ENCODE results near the gene CTTN.

CTTN gene

DNA sequence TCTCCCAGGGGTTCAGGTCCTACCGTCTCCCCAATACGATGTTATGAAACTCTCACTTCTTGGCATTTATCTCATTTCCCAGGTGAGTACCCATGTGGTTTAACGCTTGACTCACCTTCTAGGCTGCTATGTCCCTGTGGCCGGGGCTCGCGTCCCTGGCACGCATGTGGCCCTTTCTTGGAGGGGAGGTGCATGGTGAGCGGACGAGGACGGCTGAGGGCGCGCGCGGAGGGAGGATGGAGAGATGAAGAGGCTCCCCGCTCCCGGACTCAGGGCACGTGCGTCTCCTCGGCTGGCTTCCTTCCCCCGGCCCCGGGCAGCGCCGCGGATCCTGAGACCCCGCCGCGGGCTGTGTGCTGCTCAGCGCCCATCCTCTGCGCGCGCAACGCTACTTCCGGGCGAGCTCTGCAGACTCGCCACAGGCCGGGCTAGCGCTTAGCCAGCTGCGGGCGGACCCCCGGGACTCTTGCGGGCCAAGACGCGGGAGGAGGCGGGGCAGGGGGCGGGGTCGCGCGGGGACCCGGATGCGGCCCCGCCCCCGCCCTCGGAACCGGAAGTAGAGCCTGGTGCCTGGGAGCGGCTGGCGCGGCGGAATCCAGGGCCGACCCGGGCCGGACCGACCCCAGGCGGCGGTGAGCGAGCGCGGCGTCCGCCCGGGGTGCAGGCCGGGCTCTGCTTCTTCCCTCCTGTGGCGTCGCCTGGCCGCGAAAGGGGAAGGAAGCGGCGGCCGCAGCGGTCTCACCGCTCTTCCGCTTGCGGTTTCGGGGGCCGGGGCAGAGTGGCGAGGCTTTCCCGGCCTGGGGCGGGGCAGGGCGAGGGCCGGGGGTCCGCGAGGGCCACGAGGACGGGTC is at the start of gene CTTN:
Gene CTTN (plus strand): TSS at position 547 of the 851 bp plus-strand sequence. CDS start 8,769 bp downstream, outside the sequence.
- DNase-seq (ENCODE audit: low spot score) = peak; percentile 75

DNA sequence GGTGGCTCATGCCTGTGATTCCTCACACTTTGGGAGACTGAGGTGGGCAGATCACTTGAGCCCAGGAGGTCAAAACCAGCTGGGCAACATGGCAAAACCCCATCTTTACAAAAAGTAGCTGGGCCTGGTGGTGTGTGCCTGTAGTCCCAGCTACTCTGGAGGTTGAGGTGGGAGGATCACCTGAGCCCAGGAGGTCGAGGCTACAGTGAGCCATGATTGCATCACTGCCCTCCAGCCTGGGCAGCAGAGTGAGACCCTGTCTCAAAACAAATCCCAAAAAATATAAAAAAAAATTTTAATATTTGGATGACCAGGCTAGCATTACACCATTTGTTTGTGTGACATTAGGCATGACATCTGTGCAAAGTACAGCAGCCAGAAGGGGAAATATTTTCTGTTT is 49.7 kb upstream of the CTTN start:
- DNase-seq (ENCODE audit: low spot score) = no peak

DNA sequence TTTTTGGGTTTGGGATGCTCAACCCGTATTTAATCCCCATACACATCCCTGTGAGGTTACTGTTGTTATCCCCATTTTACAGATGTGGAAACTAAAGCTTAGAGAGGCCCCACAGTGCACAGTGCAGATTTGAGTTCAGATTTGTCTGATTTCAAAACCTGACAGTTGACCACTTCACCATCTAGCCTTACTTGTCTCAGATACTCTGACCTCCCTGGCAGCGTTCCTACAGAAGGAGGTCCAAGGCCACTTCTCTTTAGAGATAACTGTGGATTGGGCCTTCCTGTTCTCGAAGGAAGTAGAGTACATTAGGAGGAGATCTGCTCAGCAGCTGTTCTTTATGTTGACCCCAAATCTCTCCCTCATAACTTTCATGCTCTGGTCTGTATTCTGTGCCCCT is 46.7 kb upstream of the CTTN start:
- DNase-seq (ENCODE audit: low spot score) = no peak

DNA sequence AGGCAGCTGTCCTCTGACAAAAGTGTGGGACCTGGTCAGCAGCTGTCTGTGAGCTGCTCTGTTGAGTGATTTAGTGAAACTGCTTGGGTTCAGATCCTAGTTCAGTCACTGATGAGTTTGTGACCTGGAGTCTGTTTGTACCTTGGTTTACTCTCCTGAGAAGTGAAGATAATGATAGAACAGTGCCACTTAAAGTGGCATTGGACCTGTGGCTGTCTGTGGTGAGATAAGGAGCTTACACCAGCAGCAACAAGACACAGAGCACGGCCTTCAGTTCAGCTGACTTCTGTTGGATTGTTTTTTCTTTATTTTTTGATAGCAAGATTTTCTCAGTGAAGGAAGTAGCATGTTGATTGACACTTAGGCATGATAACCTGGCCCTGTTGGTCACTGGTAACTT is 46.2 kb upstream of the CTTN start:
- DNase-seq (ENCODE audit: low spot score) = no peak

DNA sequence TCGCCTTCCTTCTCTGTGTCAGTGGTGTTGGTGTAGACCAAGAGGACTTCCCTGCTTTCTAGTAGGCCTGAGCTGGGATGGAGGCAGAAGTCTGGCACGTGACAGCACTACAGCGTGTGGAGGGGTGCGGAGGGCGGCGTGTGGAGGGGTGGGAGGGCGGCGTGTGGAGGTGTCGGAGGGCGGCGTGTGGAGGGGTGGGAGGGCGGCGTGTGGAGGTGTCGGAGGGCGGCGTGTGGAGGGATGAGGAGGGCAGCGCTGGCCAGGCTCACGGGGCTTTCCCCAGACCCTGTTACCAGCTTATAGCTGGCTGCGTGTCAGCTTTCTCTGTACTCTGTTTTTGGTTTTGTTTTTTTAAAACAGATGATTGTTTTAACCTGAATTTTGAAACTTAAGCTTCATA is 45.7 kb upstream of the CTTN start:
- DNase-seq (ENCODE audit: low spot score) = no peak

DNA sequence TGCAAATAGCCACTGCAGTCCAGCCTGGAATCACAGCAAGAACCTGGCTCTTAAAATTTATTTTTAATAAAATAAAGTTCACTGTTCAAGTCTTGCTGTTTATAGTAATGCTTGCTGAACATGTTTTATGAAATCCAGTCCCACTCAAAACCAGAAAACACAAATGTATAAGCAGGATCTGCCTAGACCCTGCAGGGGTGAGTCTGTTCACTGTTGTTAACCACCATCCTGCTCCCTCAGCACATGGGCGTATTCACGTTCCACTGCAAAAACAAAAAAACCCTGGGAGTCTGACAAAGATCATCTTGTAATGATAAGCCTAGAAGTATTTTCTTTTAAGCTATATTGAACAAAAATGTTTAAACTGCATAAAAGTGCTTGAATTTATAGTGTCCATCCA is 45.0 kb upstream of the CTTN start:
- no peak for DNase-seq (ENCODE audit: low spot score)

DNA sequence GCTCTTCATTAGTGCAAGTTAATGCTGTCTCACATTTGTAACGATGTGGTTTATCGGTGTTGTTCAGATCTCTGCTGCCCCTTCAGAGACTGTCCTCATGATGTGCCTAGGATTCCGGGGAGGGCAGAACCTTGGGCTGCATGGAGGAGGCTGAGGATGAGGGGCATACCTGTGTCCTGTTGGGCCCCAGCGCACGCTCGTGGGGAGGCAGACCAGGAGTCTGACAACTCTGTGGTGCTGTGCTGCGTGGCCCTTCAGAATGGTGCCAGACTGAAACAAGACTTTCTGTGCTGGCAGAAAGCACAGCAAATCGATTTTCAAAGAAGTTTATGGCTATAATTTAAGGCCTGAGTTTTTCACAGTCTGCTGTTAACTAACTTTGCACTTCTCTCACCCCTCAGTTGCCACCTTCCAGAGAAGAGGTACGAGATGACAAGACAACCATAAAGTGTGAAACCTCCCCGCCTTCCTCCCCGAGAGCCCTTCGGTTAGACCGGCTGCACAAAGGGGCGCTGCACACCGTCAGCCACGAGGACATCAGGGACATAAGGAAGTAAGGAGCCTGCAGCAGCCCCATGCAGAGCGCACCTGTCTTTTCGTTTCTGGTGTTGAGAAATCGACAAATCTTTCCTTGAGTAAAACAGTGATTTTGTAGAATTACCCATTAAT is 44.3 kb upstream of the CTTN start:
- DNase-seq (ENCODE audit: low spot score) = no peak

DNA sequence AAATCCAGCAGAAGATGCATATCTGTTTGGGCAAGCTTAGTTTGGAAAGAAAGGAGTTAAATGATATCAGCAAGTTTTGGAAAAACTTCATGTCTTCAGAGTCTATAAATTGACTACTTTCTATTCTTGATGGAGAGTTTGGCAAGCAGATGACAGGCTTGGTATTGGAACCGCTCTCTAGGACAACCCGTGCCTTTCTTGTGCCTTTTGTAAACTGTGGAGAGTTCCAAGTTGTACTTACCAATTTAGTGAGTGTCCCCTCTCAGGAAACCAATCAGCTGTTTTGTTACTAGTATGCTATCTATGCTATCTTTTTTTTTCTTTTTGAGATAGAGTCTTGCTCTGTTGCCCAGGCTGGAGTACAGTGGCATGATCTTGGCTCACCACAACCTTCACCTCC is 43.7 kb upstream of the CTTN start:
- DNase-seq (ENCODE audit: low spot score) = no peak

DNA sequence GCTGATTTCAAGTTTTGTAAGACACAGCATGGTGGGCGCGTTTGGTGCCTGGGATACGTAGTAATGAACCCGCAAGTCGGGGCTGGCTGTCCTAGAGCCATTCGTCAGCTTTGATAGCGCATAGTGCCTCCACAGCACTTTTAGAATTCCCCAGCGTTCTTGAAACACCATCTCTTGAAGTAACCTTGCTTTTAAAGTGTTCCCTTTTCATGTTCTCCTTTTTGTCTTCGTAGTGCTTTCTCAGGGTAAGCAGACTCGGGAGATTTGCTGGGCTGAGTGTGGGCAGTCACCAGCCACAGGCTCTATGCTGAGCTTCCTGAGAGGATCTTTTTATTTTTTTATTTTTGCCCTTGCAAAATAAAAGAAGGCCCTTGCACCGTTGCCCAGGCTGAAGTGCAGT is 39.6 kb upstream of the CTTN start:
- DNase-seq (ENCODE audit: low spot score) = no peak

DNA sequence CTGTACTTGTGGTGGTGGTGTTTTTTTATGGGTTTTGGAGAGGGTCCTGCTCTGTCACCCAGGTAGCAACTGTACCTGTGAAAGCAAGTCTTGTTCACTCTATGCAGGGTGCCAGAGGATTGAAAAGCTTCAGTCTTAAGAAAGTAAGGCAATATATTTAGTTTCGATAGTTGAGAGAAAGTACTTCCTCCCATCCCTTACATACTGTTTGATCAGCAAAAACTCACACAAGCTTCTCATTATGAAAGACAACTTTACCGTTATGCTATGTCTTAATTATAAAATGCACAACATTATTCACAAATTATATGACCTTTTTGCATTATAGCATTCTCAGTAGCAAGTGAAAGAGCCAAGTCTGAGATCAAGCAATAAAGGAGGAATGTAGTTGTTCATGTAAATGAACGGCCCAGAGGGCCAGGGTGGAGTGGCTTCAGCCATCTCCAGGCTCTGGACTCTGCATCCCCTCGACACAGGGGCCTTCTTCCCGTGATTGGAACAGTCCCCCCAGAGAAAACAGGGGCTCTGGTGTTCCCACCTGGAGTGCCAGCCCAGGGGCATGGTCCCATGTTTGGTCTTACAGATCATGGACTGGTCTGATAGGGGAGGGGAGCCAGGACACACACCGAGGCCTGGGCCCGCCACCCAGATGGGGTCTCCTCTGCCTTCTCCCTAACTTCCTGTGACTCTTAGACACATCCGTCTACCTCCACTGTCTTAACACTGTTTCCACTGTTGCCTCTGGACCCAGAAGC is 38.7 kb upstream of the CTTN start:
- no peak for DNase-seq (ENCODE audit: low spot score)

DNA sequence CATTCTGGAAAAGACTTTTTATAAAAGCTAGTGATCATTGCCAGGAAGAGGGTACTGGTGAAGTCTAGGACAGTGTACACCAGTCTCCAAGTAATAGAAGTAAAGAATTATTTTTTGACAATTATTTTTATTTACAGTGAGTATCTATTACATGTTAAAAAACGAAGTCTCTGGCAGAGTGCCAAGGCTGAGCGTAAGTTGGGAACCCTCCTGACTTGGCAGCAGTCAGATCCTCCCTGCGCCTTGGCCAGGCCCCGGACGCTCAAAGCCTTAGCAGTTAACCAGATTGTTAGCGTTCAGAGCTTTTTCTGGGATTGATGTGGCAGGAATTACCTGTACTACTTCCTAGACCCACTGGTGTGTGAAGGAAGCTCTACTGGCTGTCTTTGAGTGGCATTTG is 38.1 kb upstream of the CTTN start:
- no peak for DNase-seq (ENCODE audit: low spot score)

DNA sequence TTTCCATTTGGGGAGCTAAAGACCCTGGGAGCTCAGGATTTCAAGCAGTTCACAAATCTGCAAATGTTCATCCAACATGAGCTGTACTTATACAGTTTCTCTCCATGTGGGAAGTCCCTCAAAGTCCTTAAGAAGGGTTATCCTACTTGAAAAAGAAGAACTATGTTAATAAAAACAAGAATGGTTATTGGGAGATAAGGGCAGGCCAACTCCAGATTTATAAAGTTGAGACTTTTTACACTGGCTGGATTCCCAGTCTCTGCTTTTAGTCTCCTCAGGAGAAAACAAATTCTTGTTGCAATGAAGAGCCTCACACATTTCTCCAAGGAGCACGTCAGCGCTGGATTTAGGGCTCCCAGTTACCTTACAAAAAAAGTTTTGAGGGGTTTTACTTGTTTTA is 34.2 kb upstream of the CTTN start:
- no peak for DNase-seq (ENCODE audit: low spot score)

DNA sequence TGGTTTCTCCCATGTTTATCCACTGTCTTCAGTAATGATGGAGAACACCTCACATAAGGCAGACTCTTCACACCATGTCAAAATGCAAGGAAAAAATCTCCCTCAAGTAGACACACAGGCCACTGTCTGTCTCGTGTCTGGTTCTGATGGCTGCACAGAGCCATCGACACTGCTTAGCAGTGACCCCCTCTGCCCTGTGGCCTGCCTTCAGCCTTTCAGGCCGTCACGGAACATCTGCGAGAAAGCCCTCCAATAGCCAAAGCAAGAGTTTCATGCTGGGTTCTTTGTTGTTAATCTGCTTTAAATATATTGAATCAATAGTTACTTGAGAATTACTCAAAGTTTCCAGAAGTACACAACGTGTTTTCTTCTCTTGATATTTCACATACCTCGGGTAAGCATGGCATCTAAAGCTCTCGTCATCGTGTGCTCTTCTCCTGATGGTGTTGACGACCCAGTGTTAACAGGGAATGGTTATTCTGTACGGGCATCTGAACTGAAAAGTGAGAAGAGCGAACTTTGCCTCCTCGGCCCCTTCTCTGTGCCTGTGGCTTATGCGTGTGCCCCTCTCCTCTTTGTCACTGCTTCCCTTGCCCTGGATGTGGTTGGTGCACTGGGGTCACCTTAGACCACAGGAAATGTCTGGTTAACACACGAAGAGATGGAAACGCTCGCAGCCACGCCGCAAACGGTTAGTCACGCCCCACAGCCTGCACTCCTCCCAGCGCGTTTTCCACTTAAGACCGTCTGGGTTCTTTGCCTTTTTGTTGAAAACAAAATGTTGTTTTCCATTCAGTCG is 33.4 kb upstream of the CTTN start:
- DNase-seq (ENCODE audit: low spot score) = no peak

DNA sequence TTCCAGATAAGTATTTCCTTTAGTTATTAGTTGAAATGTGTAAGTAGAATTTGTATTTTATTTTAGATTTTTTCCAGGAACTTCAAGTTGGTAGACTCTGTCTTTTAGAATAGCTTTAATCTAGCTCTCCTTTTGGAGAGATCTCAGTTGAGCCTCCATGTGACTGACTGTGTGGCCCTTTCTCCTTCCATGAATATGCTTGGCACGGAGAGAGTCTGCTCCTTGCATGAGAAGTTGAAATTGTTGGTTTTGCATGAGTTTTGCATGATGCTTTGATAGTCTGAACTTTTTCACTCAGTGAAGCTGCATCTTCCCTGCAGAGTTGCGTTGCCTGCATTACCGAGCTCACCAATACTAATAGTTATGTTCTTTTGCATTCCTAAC is 32.8 kb upstream of the CTTN start:
- no peak for DNase-seq (ENCODE audit: low spot score)

DNA sequence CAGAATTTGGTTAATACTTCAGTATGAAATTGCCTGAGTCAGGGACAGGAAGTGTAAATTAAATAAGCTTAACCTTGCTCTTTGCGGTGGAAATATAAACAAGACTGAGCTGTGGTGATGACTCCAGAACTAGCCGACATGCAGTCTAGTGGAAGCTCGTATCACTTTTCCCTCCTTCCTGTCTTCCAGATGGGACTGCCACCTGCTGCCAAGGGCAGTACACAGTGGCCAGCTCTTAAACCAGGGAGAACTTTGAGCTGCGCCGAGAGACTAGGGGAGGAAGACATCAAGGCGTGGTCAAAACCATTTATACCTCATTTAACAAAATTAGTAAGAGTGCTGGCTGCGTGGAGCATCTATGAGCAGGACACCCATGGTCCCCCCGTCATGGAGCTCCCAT is 31.3 kb upstream of the CTTN start:
- DNase-seq (ENCODE audit: low spot score) = no peak

DNA sequence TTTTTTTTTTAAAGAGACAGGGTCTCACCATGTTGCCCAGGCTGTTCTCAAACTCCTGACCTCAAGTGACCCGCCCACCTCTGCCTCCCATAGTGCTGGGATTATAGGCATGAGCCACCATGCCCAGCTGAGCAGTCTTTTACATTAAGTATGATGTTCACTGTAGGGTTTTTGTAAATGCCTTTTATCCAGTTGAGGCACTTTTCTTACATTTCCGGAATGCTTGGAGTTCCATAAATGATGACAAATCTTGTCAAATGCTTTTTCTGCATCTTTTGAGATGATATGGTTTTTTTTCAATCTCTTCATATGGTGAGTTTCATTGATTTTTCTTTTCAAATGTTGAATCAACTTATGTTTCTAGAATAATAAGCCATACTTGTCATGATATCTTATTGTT is 29.4 kb upstream of the CTTN start:
- DNase-seq (ENCODE audit: low spot score) = no peak

DNA sequence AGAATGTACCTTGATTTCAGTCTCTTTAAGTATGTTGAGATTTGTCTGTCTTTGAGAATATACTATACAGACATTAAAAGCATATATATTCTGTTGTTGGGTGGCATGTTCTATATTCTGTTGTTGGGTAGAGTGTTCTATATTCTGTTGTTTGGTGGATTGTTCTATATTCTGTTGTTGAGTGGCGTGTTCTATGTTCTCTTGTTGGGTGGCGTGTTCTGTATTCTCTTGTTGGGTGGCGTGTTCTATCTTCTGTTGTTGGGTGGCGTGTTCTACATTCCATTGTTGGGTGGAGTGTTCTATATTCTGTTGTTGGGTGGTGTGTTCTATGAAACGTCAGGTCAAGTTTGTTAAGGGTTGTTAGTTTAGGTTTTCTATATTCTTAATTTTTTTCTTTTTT is 27.1 kb upstream of the CTTN start:
- no peak for DNase-seq (ENCODE audit: low spot score)

DNA sequence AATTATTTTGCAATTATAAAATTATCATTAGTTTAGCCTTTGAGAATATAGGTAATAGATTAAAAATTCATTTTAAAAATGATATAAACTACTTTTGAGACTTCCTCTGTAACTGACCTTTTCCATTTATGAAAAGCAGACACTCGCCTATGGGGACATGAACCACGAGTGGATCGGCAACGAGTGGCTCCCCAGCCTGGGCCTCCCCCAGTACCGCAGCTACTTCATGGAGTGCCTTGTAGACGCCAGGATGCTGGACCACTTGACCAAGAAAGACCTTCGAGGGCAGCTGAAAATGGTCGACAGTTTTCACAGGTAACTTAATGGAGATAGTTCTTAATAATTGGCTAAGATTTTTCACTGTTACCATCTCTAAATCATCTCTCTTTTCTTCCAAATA is 26.3 kb upstream of the CTTN start:
- DNase-seq (ENCODE audit: low spot score) = no peak

DNA sequence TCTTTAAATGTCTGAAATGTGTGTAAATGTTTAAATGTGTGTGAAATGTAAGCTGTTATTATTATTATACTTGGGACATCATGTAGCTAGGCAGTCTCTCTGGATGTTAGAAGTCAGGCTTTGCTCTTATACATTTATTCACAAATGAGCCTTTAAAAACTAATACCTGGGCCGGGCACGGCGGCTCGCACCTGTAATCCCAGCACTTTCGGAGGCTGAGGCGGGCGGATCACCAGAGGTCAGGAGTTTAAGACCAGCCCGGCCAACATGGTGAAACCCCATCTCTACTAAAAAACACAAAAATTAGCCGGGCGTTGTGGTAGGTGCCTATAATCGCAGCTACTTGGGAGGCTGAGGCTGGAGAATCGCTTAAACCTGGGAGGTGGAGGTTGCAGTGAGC is 21.7 kb upstream of the CTTN start:
- no peak for DNase-seq (ENCODE audit: low spot score)

DNA sequence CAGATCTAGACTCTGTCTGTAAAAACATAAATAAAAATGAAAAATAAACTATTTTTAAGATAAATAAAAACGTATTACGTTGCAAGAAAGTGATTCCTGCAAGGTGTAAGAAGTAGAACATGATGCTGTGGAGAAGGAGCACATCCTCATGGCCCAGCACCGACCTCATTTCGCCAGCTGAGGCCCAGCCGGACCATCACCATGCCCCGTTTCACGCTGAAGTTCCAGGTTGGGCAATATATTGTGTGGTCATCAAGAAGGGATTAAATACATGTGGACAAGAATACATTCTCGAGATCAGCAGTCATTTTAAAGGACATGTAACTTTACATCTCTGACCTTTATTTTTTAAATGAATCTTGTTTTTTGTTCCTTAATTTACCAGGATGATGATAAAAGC is 20.7 kb upstream of the CTTN start:
- no peak for DNase-seq (ENCODE audit: low spot score)

DNA sequence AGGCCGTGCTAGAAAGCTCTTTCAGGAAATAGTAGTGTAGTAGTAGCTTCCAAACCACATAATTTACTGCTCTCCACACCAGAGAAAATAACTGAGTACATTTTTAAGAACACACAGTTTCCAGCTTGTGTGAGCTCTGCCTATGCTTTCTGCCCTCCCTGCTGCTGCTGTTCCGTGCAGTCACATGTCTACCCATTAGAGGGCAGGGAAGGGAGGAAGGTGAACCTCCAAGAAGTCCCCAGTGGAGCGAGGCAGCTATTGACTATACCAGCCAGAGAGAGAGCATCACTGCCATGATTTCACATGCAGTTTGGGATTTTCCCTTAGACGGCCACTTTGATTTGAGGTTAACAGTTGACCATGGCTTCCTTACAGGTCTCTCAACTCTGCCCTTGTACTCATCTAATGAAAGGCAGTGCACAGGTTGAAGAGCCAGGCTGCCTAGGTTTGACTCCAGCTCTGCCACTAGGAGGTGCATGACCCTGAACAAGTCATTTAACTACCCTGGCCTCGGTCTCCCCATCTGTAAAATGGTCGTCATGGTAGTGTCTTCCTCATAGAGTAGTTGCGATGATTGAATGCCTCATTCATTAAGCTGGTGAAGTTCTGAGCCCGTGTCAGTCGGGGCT is 19.7 kb upstream of the CTTN start:
- DNase-seq (ENCODE audit: low spot score) = no peak

DNA sequence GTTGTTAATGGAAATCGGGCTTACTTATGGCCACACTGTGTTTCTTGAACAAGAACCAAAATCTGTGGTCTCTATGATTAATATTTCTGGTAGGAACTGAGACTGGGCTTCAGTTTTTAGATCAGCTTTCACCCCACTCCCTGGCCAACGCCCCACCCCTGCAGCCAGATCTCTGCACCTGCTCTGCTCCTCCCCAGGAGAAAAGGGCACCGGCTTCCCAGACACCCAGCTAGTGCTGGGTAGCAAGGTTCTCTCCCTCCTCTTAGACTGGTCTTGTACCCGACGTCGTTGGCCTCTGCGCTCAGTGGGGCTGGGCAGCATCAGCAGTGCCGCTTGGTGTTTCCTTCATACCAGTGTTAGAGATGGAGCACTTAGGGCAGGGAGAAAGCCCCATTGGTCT is 17.0 kb upstream of the CTTN start:
- no peak for DNase-seq (ENCODE audit: low spot score)

Data from SW480 (cell line).